ENCODE measurements around the gene NNT.
"Not testable (repeated sequence)": the region's sequence is repeated elsewhere in the genome, so short reads cannot be mapped to it uniquely, and the experiment has no call there.

NNT gene

DNA sequence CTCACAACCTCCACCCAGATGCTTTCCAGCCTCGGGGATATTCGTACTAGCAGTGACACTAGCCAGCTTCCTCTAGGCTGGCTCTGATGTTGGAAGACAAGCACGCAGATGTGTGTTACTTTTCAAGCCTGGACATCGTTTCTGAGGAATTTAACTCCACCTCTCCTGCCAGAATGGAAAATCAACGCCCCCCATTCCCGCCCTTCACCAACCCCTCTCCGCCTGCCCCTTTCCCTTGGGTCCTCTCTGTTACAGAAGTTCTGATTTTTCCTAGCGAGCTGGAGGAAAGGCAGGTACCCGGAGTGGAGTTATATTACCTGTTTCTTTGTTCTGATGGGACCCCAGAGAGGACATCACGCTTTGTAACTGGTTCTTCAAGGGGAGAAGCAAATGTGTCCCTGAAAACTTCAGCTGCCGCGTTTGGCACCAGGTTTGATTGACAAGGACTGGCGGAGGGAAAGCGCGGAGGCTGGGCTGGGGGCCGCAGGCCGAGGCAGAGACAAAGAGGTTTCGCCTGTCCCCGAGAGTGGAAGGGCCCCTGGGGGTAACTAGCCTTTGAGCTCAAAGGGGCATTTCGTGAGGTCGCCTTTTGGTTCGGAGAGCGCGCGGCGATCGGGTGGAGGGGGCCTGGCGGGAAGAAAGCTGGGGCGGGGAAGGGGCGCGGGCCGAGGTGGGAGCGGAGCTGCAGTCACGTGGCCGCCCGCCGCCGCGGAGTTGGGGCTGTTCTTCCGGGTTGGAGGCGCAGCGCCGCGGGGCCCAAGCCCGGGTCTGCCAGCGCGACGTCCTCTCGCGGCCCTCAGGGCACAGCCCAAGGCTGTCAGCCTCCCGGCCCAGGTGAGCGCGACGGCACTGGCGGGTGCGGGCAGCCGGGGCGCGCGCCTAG, at the start of gene NNT:
Gene NNT, plus strand, starts transcription at position 720 of the 883 bp plus-strand sequence. CDS start 6,016 bp downstream, outside the sequence.
- peak; percentile 51 for DNase-seq

- no peak for DNase-seq
Measured at GRCh38 chr5:43553381-43553780, 49.6 kb upstream of the NNT start.

GRCh38 chr5:43554497-43554896, 48.5 kb upstream of the NNT start:
- DNase-seq, result no peak

GRCh38 chr5:43555895-43556606, 46.9 kb upstream of the NNT start:
- DNase-seq, result no peak

- not testable (repeated sequence) for DNase-seq
Measured at GRCh38 chr5:43556607-43556856, 46.4 kb upstream of the NNT start.

GRCh38 chr5:43556857-43557542, 46.0 kb upstream of the NNT start, which contains the start of gene PAIP1:
PAIP1 (minus strand) TSS chr5:43557077; CDS start chr5:43556846, 231 bp downstream.
- DNase-seq, result peak; percentile 73

GRCh38 chr5:43560128-43560527, 42.9 kb upstream of the NNT start:
- no peak for DNase-seq

- no peak for DNase-seq
Measured at GRCh38 chr5:43561356-43561755, 41.6 kb upstream of the NNT start.

GRCh38 chr5:43563321-43563720, 39.7 kb upstream of the NNT start:
- DNase-seq, result no peak

GRCh38 chr5:43564289-43564850, 38.6 kb upstream of the NNT start:
- DNase-seq, result no peak

DNA sequence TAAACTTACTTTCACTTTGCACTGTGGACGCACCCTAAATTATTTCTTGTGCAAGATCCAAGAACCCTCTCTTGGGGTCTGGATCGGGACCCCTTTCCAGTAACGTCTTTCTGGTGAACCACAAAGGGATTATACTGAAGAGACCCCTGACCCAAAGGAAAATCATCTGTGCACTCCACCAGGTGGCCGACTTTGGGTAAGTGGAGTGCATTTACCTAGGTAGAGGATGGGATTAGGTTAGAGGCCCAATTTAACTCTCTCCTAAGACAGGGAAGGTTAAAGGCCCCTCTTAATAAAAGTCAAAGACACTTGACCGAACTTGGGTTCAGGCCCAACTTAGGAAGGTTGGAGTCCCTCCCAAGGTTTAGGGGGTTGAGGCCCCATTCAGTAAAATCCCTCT, 37.9 kb upstream of the NNT start:
- DNase-seq, result no peak

DNA sequence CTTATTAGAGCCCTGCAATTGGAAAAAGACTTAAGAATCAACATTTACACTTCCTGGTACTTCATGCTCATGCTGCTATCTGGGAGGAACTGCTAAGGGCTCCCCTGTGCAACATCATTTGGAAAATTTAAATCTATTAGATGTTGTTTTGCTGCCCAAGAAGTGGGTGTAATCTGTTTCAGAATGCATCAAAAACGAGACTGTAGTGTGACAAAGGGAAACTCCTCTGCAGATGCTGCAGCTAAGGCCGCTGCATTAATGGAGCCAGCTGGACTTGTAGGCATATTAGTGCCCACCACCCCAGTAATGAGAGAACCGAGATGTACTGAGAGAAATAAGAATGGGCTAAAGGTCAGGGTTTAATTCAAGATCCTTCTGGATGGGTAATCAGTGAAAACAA, 35.0 kb upstream of the NNT start:
- DNase-seq, result no peak

GRCh38 chr5:43569236-43569746, 33.7 kb upstream of the NNT start:
- DNase-seq, result no peak

DNA sequence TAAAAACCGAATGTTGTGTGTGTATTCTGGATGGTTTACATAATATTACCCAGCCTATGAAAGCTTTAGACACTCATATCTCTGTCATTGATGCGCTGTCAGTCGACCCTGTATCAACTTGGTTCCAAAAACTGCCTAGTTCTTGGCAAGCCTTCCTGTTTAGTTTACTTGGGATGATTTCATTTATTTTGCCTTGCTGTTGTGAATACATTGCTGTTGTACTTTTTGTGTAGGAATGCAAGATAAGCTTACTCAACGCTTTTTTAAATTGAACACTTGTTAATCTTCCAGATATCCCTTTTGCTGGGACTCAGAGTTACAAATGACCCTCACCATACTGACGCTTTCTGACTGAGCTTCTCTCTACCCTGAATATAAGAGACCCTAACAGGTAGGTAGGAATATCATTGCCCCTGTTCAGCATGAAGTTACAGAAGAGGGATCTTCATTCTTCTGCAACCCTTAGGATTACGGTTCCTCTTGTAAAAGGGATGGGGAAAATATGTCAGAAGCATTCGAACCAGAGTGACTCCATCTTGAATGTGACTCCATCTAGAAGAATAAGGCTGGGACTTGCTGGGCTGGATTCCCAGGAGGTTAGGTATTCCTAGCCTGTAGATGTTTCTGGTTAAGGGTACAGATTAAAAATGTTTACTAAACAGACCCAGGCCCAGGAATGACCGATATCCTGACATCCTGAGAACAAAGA, 32.4 kb upstream of the NNT start:
- DNase-seq, result no peak

DNA sequence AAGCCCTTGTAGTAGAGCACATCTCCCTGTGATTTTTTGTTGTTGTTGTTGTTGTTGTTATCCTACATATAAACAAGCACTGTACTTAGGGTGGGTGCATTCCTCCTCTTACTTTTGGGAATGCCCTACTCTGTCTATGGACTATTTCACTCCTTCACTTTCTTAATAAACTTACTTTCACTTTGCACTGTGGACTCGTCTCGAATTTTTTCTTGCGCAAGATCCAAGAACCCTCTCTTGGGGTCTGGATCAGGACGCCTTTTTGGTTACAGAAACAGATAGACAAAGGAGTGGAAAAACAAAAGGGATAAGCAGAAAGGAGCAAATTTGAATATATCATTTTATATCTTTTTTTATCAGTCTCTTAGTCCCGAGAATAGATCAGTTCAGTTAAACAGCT, 31.7 kb upstream of the NNT start:
- DNase-seq, result no peak

GRCh38 chr5:43572357-43572756, 30.6 kb upstream of the NNT start:
- DNase-seq, result no peak

DNA sequence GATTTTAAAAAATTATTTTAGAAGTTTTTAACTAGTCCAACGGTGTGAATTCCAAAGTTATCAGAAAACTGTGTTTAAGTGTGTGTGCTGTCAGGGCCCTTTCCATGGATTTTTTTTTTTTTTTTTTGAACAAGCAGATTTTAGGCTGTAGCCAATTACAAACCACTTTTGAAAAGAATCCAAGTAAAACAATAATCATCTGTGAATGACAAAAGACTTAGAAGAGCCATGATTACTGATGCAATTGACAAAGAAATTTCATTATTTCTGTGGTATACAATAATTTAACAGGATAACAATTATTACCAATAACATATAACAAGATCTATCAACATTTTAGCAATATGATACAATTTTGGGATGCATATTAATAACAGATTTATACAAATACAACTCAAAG, 29.9 kb upstream of the NNT start:
- DNase-seq, result no peak

DNA sequence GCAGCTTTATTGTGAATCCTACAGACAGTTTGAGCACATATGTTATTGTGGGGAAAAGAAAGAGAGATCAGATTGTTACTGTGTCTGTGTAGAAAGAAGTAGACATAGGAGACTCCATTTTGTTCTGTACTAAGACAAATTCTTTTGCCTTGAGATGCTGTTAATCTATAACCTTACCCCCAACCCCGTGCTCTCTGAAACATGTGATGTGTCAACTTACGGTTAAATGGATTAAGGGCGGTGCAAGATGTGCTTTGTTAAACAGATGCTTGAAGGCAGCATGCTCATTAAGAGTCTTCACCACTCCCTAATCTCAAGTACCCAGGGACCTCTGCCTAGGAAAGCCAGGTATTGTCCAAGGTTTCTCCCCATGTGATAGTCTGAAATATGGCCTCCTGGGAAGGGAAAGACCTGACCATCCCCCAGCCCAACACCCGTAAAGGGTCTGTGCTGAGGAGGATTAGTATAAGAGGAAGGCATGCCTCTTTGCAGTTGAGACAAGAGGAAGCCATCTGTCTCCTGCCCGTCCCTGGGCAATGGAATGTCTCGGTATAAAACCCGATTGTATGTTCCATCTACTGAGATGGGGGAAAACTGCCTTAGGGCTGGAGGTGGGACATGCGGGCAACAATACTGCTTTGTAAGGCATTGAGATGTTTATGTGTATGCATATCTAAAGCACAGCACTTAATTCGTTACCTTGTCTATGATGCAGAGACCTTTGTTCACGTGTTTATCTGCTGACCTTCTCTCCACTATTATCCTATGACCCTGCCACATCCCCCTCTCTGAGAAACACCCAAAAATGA, 22.4 kb upstream of the NNT start:
- not testable (repeated sequence) for DNase-seq

- DNase-seq, result no peak
Measured at GRCh38 chr5:43581398-43581797, 21.6 kb upstream of the NNT start.

GRCh38 chr5:43582082-43583005, 20.6 kb upstream of the NNT start:
- DNase-seq, result no peak

- DNase-seq, result no peak
Measured at GRCh38 chr5:43583724-43584123, 19.3 kb upstream of the NNT start.

Measured in NCI-H1092 (cell line).